GM19328 (cell line): ENCODE measurements around the gene DNAJC11.
"Not testable (repeated sequence)": the region's sequence is repeated elsewhere in the genome, so short reads cannot be mapped to it uniquely, and the experiment has no call there.

ENCODE experiments used
- ATAC-seq: cut with Tn5 transposase; IDR thresholded peaks from one replicate; pipeline ENCODE4 v1.9.1; 2021; ENCODE audit warnings: mild to moderate bottlenecking, moderate library complexity; ENCODE audit not compliant: unreplicated experiment

Gene DNAJC11

GRCh38 chr1:6700853-6701436 is 671 bp downstream of the DNAJC11 start:
- no peak for ATAC-seq

- not testable (repeated sequence) for ATAC-seq
Observed at GRCh38 chr1:6699915-6700314, 1.7 kb downstream of the DNAJC11 start.

- ATAC-seq, result no peak
Observed at GRCh38 chr1:6695868-6696267, 5.7 kb downstream of the DNAJC11 start.

- ATAC-seq, result no peak
Observed at GRCh38 chr1:6694121-6694713, 7.4 kb downstream of the DNAJC11 start.

- ATAC-seq, result no peak
Observed at GRCh38 chr1:6692956-6693355, 8.7 kb downstream of the DNAJC11 start.

GRCh38 chr1:6691507-6691906 is 10.1 kb downstream of the DNAJC11 start:
- no peak for ATAC-seq

- no peak for ATAC-seq
Observed at GRCh38 chr1:6690186-6690585, 11.4 kb downstream of the DNAJC11 start.

GRCh38 chr1:6688757-6689156 is 12.9 kb downstream of the DNAJC11 start:
- ATAC-seq, result no peak

- ATAC-seq, result no peak
Observed at GRCh38 chr1:6688001-6688400, 13.6 kb downstream of the DNAJC11 start.

GRCh38 chr1:6686294-6686693 is 15.3 kb downstream of the DNAJC11 start:
- ATAC-seq, result no peak

GRCh38 chr1:6685381-6685780 is 16.2 kb downstream of the DNAJC11 start:
- no peak for ATAC-seq

- no peak for ATAC-seq
Observed at GRCh38 chr1:6683434-6683833, 18.2 kb downstream of the DNAJC11 start.

- no peak for ATAC-seq
Observed at GRCh38 chr1:6675941-6676340, 25.7 kb downstream of the DNAJC11 start.

GRCh38 chr1:6674771-6675170 is 26.8 kb downstream of the DNAJC11 start:
- ATAC-seq, result no peak

- no peak for ATAC-seq
Observed at GRCh38 chr1:6673816-6674398, 27.7 kb downstream of the DNAJC11 start.

GRCh38 chr1:6672558-6672957 is 29.1 kb downstream of the DNAJC11 start:
- no peak for ATAC-seq

GRCh38 chr1:6668503-6668902 is 33.1 kb downstream of the DNAJC11 start:
- ATAC-seq, result no peak

GRCh38 chr1:6667139-6667538 is 34.5 kb downstream of the DNAJC11 start:
- ATAC-seq, result no peak

GRCh38 chr1:6666696-6667095 is 34.9 kb downstream of the DNAJC11 start:
- ATAC-seq, result no peak

GRCh38 chr1:6662468-6662867 is 39.1 kb downstream of the DNAJC11 start:
- ATAC-seq, result not testable (repeated sequence)

- ATAC-seq, result no peak
Observed at GRCh38 chr1:6660415-6661049, 41.1 kb downstream of the DNAJC11 start.
